HEK293 (cell line): Measurements from ENCODE around the gene TMEM17.
A peak's percentile ranks its signal among the peaks of the same experiment; 100 is the strongest.

ENCODE experiments used
- CTCF ChIA-PET: fragments of 350-600 bp; formaldehyde crosslinking; extraction: SDS; loops from one replicate; lab custom pipeline; 2021; ENCODE audit warnings: antibody characterized with exemption; lab: Yijun Ruan, JAX
- POLR2A ChIA-PET: fragments of 300-600 bp; formaldehyde crosslinking; extraction: SDS; loops from one replicate; lab custom pipeline; 2020; ENCODE audit warnings: antibody characterized with exemption, inconsistent platforms; lab: Yijun Ruan, JAX
- H3K27ac ChIP-seq: fragments of 200-500 bp; sonication (Bioruptor generic); 2 replicates; pipeline ENCODE4 v1.5.1; 2014; ENCODE audit warnings: low read depth, low read length, control low read depth, inconsistent platforms; ENCODE audit errors: extremely low read depth
- H3K36me3 ChIP-seq, 2 experiments: fragments of 200-500 bp in 1 of 2; sonication (Bioruptor generic) in 1 of 2; 1 replicate in 1 of 2; 2 replicates in 1 of 2; pipeline ENCODE4 v1.5.1; 2014 to 2017; ENCODE audit warnings: inconsistent platforms in 2 of 2, low read length in 2 of 2; ENCODE audit not compliant: control insufficient read depth in 2 of 2, insufficient read depth in 1 of 2
- H3K4me1 ChIP-seq: fragments of 200-500 bp; sonication (Bioruptor generic); 2 replicates; pipeline ENCODE4 v1.5.1; 2014; ENCODE audit warnings: mild to moderate bottlenecking, low read length, inconsistent platforms; ENCODE audit not compliant: control insufficient read depth, insufficient read depth
- H3K4me3 ChIP-seq: 2 replicates; pipeline ENCODE4 v1.5.1; 2011; ENCODE audit warnings: low read depth, mild to moderate bottlenecking, control low read depth, low read length, moderate library complexity
- H3K9me3 ChIP-seq: fragments of 200-500 bp; sonication (Bioruptor generic); 2 replicates; pipeline ENCODE4 v1.5.1; 2014; ENCODE audit warnings: low read depth, low read length, inconsistent platforms; ENCODE audit not compliant: control insufficient read depth, insufficient read depth
- GLIS1 ChIP-seq: fragments of 450-650 bp; formaldehyde crosslinking; IDR thresholded peaks from 2 replicates; pipeline ENCODE4 v1.5.1; 2016; ENCODE audit warnings: missing biosample characterization, missing genetic modification characterization
- GLIS2 ChIP-seq: fragments of 450-650 bp; formaldehyde crosslinking; IDR thresholded peaks from 2 replicates; pipeline ENCODE4 v1.5.1; 2016; ENCODE audit warnings: missing biosample characterization, missing genetic modification characterization
- MYNN ChIP-seq: fragments of 450-650 bp; formaldehyde crosslinking; IDR thresholded peaks from 2 replicates; pipeline ENCODE4 v1.5.1; 2016; ENCODE audit warnings: missing biosample characterization, missing genetic modification characterization, borderline replicate concordance
- SP3 ChIP-seq: fragments of 450-650 bp; formaldehyde crosslinking; IDR thresholded peaks from 2 replicates; pipeline ENCODE4 v1.5.1; 2016; ENCODE audit warnings: missing biosample characterization, missing genetic modification characterization
- TRIM28 ChIP-seq: IDR thresholded peaks from 2 replicates; pipeline ENCODE4 v1.6.1; 2011; ENCODE audit warnings: low read length, control low read depth, borderline replicate concordance
- WT1 ChIP-seq: fragments of 450-650 bp; formaldehyde crosslinking; IDR thresholded peaks from 2 replicates; pipeline ENCODE4 v1.5.1; 2016; ENCODE audit warnings: missing biosample characterization, missing genetic modification characterization
- YY1 ChIP-seq: fragments of 450-650 bp; formaldehyde crosslinking; IDR thresholded peaks from 2 replicates; pipeline ENCODE4 v1.5.1; 2018; ENCODE audit warnings: missing biosample characterization, missing genetic modification characterization
- ZBTB1 ChIP-seq: fragments of 450-650 bp; formaldehyde crosslinking; IDR thresholded peaks from 2 replicates; pipeline ENCODE4 v1.5.1; 2016; ENCODE audit warnings: missing biosample characterization, missing genetic modification characterization
- ZBTB20 ChIP-seq: fragments of 450-650 bp; formaldehyde crosslinking; IDR thresholded peaks from 2 replicates; pipeline ENCODE4 v1.5.1; 2016; ENCODE audit warnings: missing biosample characterization, missing genetic modification characterization
- ZBTB8A ChIP-seq: fragments of 450-650 bp; formaldehyde crosslinking; IDR thresholded peaks from 2 replicates; pipeline ENCODE4 v1.5.1; 2016; ENCODE audit warnings: missing biosample characterization, missing genetic modification characterization
- ZEB2 ChIP-seq: fragments of 450-650 bp; formaldehyde crosslinking; IDR thresholded peaks from 2 replicates; pipeline ENCODE4 v1.5.1; 2016; ENCODE audit warnings: missing biosample characterization, missing genetic modification characterization
- ZIC2 ChIP-seq: fragments of 450-650 bp; formaldehyde crosslinking; IDR thresholded peaks from 2 replicates; pipeline ENCODE4 v1.5.1; 2016; ENCODE audit warnings: missing biosample characterization, missing genetic modification characterization
- ZNF248 ChIP-seq: fragments of 450-650 bp; formaldehyde crosslinking; IDR thresholded peaks from 2 replicates; pipeline ENCODE4 v1.5.1; 2017; ENCODE audit warnings: missing biosample characterization, missing genetic modification characterization
- ZNF311 ChIP-seq: fragments of 450-650 bp; formaldehyde crosslinking; IDR thresholded peaks from 2 replicates; pipeline ENCODE4 v1.5.1; 2017; ENCODE audit warnings: missing biosample characterization, missing genetic modification characterization, borderline replicate concordance
- ZNF324 ChIP-seq: fragments of 450-650 bp; formaldehyde crosslinking; IDR thresholded peaks from 2 replicates; pipeline ENCODE4 v1.5.1; 2016; ENCODE audit warnings: missing biosample characterization, missing genetic modification characterization
- ZNF391 ChIP-seq: fragments of 450-650 bp; formaldehyde crosslinking; IDR thresholded peaks from 2 replicates; pipeline ENCODE4 v1.5.1; 2016; ENCODE audit warnings: low read depth, missing biosample characterization, missing genetic modification characterization, borderline replicate concordance
- ZNF501 ChIP-seq: fragments of 450-650 bp; formaldehyde crosslinking; IDR thresholded peaks from 2 replicates; pipeline ENCODE4 v1.5.1; 2016; ENCODE audit warnings: missing biosample characterization, missing genetic modification characterization
- ZNF558 ChIP-seq: fragments of 450-650 bp; formaldehyde crosslinking; IDR thresholded peaks from 2 replicates; pipeline ENCODE4 v1.5.1; 2016; ENCODE audit warnings: missing biosample characterization, missing genetic modification characterization
- ZNF629 ChIP-seq: fragments of 450-650 bp; formaldehyde crosslinking; IDR thresholded peaks from 2 replicates; pipeline ENCODE4 v1.5.1; 2017; ENCODE audit warnings: missing biosample characterization, missing genetic modification characterization
- ZNF660 ChIP-seq: fragments of 450-650 bp; IDR thresholded peaks from 2 replicates; pipeline ENCODE4 v1.5.1; 2018; ENCODE audit warnings: missing biosample characterization, mild to moderate bottlenecking, missing genetic modification characterization
- ZNF837 ChIP-seq: fragments of 450-650 bp; formaldehyde crosslinking; IDR thresholded peaks from 2 replicates; pipeline ENCODE4 v1.5.1; 2016; ENCODE audit warnings: missing biosample characterization, missing genetic modification characterization
- ZXDB ChIP-seq: fragments of 450-650 bp; formaldehyde crosslinking; IDR thresholded peaks from 2 replicates; pipeline ENCODE4 v1.5.1; 2016; ENCODE audit warnings: missing biosample characterization, missing genetic modification characterization
- TF ChIP-seq, protein P1 (sequence below): fragments of 450-650 bp; formaldehyde crosslinking; IDR thresholded peaks from 2 replicates; pipeline ENCODE4 v1.5.1; 2017; ENCODE audit warnings: missing biosample characterization, missing genetic modification characterization
- TF ChIP-seq, protein P2 (sequence below): fragments of 450-650 bp; formaldehyde crosslinking; IDR thresholded peaks from 2 replicates; pipeline ENCODE4 v1.5.1; 2016; ENCODE audit warnings: missing biosample characterization, missing genetic modification characterization
- TF ChIP-seq, protein P3 (sequence below): fragments of 450-650 bp; formaldehyde crosslinking; IDR thresholded peaks from 2 replicates; pipeline ENCODE4 v1.5.1; 2016; ENCODE audit warnings: missing biosample characterization, missing genetic modification characterization
- TF ChIP-seq, protein P4 (sequence below): fragments of 450-650 bp; formaldehyde crosslinking; optimal IDR thresholded peaks from 2 replicates; pipeline ENCODE3; 2016; ENCODE audit warnings: missing biosample characterization, mild to moderate bottlenecking, missing genetic modification characterization
- TF ChIP-seq, protein P5 (sequence below): fragments of 450-650 bp; formaldehyde crosslinking; IDR thresholded peaks from 2 replicates; pipeline ENCODE4 v1.5.1; 2016; ENCODE audit warnings: missing biosample characterization, missing genetic modification characterization

TMEM17 gene, protein sequence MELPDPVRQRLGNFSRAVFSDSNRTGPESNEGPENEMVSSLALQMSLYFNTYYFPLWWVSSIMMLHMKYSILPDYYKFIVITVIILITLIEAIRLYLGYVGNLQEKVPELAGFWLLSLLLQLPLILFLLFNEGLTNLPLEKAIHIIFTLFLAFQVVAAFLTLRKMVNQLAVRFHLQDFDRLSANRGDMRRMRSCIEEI

DNA sequence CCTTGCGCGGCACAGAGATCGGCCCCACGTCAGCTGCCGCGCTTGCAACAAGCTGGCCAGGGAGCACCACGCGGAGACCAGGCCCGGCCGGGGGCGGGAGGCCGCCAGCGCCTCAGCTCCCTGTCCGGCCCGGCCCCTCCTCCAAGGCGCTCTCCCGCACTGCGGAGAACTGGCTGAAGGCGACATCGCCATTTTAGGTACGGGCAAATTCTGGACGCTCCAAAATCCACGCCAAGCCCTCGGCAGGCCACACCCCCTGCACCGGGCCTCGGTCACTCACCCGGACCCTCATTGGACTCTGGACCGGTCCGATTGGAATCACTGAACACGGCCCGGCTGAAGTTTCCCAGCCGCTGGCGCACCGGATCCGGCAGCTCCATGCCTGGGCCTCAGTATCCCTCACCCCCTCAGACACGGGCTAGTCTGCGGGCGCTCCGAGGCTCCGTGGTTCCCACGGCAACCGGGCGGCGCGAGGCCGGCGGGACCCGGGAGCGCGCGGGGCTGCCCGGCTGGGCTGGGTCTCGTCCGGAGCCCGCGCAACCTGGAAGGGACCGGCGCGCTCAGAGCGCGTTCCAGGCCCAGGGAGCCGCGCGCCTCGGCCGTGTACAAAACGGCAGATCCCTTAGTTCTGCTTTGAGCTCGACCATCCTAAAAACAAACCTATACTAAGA is at the start of gene TMEM17:
TMEM17 (minus strand) TSS at position 446 of the 671 bp plus-strand sequence; CDS start at position 380, 66 bp downstream.
- CTCF ChIA-PET, result interaction anchor here (0.7 to 2.1 kb wide), 3 partner anchors 20 to 270 kb away, joined by 3 to 7 read pairs (median 5); no protein-coding TSS in a partner anchor
- Histone ChIP-seq H3K36me3 (no peaks in the 10 kb centered on the region), H3K4me1 (no peaks in the 10 kb centered on the region), H3K9me3 (no peaks in the 10 kb centered on the region), H3K4me3 (peak within 1 kb of the TSS; percentile 80), H3K27ac (peak within 1 kb of the TSS; percentile 70)
- POLR2A ChIA-PET, result interaction anchor here (0.9 to 1.5 kb wide), 4 partner anchors 10 to 199 kb away, joined by 3 to 6 read pairs (median 4); partner anchors contain the start of gene EHBP1
- TF ChIP-seq, protein P1, sequence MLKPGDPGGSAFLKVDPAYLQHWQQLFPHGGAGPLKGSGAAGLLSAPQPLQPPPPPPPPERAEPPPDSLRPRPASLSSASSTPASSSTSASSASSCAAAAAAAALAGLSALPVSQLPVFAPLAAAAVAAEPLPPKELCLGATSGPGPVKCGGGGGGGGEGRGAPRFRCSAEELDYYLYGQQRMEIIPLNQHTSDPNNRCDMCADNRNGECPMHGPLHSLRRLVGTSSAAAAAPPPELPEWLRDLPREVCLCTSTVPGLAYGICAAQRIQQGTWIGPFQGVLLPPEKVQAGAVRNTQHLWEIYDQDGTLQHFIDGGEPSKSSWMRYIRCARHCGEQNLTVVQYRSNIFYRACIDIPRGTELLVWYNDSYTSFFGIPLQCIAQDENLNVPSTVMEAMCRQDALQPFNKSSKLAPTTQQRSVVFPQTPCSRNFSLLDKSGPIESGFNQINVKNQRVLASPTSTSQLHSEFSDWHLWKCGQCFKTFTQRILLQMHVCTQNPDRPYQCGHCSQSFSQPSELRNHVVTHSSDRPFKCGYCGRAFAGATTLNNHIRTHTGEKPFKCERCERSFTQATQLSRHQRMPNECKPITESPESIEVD, result no peak
- no peak for TF ChIP-seq WT1 (tag by site-specific recombination)
- TF ChIP-seq, protein P2, sequence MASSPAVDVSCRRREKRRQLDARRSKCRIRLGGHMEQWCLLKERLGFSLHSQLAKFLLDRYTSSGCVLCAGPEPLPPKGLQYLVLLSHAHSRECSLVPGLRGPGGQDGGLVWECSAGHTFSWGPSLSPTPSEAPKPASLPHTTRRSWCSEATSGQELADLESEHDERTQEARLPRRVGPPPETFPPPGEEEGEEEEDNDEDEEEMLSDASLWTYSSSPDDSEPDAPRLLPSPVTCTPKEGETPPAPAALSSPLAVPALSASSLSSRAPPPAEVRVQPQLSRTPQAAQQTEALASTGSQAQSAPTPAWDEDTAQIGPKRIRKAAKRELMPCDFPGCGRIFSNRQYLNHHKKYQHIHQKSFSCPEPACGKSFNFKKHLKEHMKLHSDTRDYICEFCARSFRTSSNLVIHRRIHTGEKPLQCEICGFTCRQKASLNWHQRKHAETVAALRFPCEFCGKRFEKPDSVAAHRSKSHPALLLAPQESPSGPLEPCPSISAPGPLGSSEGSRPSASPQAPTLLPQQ (tag by site-specific recombination), result 0 out of 2 replicates have a peak, but pooled peaks have one; percentile 39
- TF ChIP-seq TRIM28, result peak; percentile 76; the same call in 1 of the 2 replicates
- TF ChIP-seq GLIS1 (tag by site-specific recombination), result peak; percentile 73
- TF ChIP-seq ZNF660 (tag by site-specific recombination), result 0 out of 2 replicates have a peak, but pooled peaks have one; percentile 18
- peak; percentile 91 for TF ChIP-seq YY1 (tag by site-specific recombination)
- no peak for TF ChIP-seq ZNF391 (tag by site-specific recombination)
- TF ChIP-seq ZNF558 (tag by site-specific recombination), result no peak
- TF ChIP-seq, protein P3, sequence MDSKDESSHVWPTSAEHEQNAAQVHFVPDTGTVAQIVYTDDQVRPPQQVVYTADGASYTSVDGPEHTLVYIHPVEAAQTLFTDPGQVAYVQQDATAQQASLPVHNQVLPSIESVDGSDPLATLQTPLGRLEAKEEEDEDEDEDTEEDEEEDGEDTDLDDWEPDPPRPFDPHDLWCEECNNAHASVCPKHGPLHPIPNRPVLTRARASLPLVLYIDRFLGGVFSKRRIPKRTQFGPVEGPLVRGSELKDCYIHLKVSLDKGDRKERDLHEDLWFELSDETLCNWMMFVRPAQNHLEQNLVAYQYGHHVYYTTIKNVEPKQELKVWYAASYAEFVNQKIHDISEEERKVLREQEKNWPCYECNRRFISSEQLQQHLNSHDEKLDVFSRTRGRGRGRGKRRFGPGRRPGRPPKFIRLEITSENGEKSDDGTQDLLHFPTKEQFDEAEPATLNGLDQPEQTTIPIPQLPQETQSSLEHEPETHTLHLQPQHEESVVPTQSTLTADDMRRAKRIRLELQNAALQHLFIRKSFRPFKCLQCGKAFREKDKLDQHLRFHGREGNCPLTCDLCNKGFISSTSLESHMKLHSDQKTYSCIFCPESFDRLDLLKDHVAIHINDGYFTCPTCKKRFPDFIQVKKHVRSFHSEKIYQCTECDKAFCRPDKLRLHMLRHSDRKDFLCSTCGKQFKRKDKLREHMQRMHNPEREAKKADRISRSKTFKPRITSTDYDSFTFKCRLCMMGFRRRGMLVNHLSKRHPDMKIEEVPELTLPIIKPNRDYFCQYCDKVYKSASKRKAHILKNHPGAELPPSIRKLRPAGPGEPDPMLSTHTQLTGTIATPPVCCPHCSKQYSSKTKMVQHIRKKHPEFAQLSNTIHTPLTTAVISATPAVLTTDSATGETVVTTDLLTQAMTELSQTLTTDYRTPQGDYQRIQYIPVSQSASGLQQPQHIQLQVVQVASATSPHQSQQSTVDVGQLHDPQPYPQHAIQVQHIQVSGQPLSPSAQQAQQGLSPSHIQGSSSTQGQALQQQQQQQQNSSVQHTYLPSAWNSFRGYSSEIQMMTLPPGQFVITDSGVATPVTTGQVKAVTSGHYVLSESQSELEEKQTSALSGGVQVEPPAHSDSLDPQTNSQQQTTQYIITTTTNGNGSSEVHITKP (tag by site-specific recombination), result peak; percentile 83
- peak; percentile 87 for TF ChIP-seq SP3
- TF ChIP-seq MYNN (tag by site-specific recombination), result no peak
- no peak for TF ChIP-seq ZNF248 (tag by site-specific recombination)
- TF ChIP-seq ZIC2, result peak; percentile 15; the same call in 1 of the 2 replicates
- TF ChIP-seq ZBTB20 (tag by site-specific recombination), result peak; percentile 90
- TF ChIP-seq, protein P4, sequence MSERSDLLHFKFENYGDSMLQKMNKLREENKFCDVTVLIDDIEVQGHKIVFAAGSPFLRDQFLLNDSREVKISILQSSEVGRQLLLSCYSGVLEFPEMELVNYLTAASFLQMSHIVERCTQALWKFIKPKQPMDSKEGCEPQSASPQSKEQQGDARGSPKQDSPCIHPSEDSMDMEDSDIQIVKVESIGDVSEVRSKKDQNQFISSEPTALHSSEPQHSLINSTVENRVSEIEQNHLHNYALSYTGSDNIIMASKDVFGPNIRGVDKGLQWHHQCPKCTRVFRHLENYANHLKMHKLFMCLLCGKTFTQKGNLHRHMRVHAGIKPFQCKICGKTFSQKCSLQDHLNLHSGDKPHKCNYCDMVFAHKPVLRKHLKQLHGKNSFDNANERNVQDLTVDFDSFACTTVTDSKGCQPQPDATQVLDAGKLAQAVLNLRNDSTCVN (tag by site-specific recombination), result peak; percentile 83
- TF ChIP-seq GLIS2 (tag by site-specific recombination), result peak; percentile 81
- TF ChIP-seq ZXDB (tag by site-specific recombination), result peak; percentile 75; the same call in 1 of the 2 replicates
- peak; percentile 55; the same call in 1 of the 2 replicates for TF ChIP-seq ZEB2 (tag by site-specific recombination)
- no peak for TF ChIP-seq ZNF311 (tag by site-specific recombination)
- TF ChIP-seq ZNF837 (tag by site-specific recombination), result no peak
- TF ChIP-seq ZNF501, result 0 out of 2 replicates have a peak, but pooled peaks have one; percentile 31
- TF ChIP-seq ZBTB1 (tag by site-specific recombination), result peak; percentile 43; the same call in 1 of the 2 replicates
- TF ChIP-seq, protein P5, sequence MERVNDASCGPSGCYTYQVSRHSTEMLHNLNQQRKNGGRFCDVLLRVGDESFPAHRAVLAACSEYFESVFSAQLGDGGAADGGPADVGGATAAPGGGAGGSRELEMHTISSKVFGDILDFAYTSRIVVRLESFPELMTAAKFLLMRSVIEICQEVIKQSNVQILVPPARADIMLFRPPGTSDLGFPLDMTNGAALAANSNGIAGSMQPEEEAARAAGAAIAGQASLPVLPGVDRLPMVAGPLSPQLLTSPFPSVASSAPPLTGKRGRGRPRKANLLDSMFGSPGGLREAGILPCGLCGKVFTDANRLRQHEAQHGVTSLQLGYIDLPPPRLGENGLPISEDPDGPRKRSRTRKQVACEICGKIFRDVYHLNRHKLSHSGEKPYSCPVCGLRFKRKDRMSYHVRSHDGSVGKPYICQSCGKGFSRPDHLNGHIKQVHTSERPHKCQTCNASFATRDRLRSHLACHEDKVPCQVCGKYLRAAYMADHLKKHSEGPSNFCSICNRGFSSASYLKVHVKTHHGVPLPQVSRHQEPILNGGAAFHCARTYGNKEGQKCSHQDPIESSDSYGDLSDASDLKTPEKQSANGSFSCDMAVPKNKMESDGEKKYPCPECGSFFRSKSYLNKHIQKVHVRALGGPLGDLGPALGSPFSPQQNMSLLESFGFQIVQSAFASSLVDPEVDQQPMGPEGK (tag by site-specific recombination), result peak; percentile 51
- peak; percentile 48; the same call in 1 of the 2 replicates for TF ChIP-seq ZBTB8A (tag by site-specific recombination)
- 0 out of 2 replicates have a peak, but pooled peaks have one; percentile 19 for TF ChIP-seq ZNF629 (tag by site-specific recombination)
- TF ChIP-seq ZNF324 (tag by site-specific recombination), result peak; percentile 50; the same call in 1 of the 2 replicates
